MG63 (cell line): ENCODE results near the gene KLK2. TPM values are rescaled to one million over a fixed set of nuclear protein-coding genes. Genes with fewer than 3 reads are reported as not detected.
A peak's percentile ranks its signal among the peaks of the same experiment; 100 is the strongest.

ENCODE experiments used
- DNase-seq: peaks from one replicate; pipeline ENCODE4 v3.0.0-alpha.2; 2020
- H3K27me3 ChIP-seq: fragments of 250-450 bp; sonication (Bioruptor Pico); 2 replicates; pipeline ENCODE4 v1.5.1; 2020; ENCODE audit warnings: mild to moderate bottlenecking, moderate library complexity
- H3K36me3 ChIP-seq: fragments of 250-450 bp; sonication (Bioruptor Pico); 2 replicates; pipeline ENCODE4 v1.5.1; 2020; ENCODE audit warnings: mild to moderate bottlenecking, moderate library complexity
- H3K4me3 ChIP-seq: fragments of 250-450 bp; sonication (Bioruptor Pico); 2 replicates; pipeline ENCODE4 v1.5.1; 2020; ENCODE audit warnings: mild to moderate bottlenecking, moderate library complexity
- H3K9me3 ChIP-seq: fragments of 250-450 bp; sonication (Bioruptor Pico); 2 replicates; pipeline ENCODE4 v1.5.1; 2020; ENCODE audit warnings: mild to moderate bottlenecking, moderate library complexity
- total RNA-seq: library from RNA; depleted of rRNA; stranded (reverse); fragments of >200 nt; shearing (Covaris generic); gene quantifications from 2 replicates; pipeline ENCODE4 v1.2.3, GENCODE V29; 2014; ENCODE audit warnings: low replicate concordance; rRNA removed

Gene KLK2
- total RNA-seq, result not detected in 2 replicates

GRCh38 chr19:50873056-50873455 lies at the start of gene KLK2:
TSS of gene KLK2 (plus strand) at chr19:50873439. CDS start at chr19:50873474, 35 bp downstream.
- Histone ChIP-seq H3K4me3 (no peak within 1 kb of the TSS), H3K27me3 (peaks cover 79% of the 10 kb centered on the region), H3K36me3 (no peaks in the 10 kb centered on the region), H3K9me3 (no peaks in the 10 kb centered on the region)
- DNase-seq, result peak; percentile 32

GRCh38 chr19:50826492-50827240 lies 46.6 kb upstream of the KLK2 start:
- DNase-seq, result no peak
- no peaks in the 10 kb centered on the region for H3K9me3 ChIP-seq

DNA sequence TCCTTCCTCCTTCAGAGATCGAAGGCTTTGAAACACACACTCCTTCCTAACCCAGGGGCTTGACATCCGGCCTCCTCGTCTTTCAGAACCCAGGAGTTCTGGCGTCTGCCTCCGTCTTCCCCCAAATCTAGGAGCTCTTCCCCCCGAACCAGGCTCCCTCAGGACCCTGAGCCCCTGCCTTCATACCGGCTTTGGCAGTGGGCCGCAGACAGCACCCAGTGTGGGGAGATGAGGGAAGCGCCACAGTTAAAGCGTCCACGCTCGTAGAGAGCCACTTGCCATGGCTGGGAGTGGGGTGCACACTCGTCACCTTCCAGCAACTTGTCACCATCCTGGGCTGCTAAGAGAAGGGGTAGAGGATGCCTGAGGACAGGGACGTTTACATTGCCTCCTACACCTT lies 45.8 kb upstream of the KLK2 start:
- peaks cover 32% of the 10 kb centered on the region for H3K27me3 ChIP-seq
- H3K36me3 ChIP-seq, result no peaks in the 10 kb centered on the region
- no peaks in the 10 kb centered on the region for H3K9me3 ChIP-seq
- H3K4me3 ChIP-seq, result no peak overlapping the region
- no peak for DNase-seq

More at GRCh38 chr19:50826492-50827240, 46.6 kb upstream of the KLK2 start:
- Histone ChIP-seq H3K27me3 (peaks cover 38% of the 10 kb centered on the region), H3K4me3 (no peak overlapping the region), H3K36me3 (no peaks in the 10 kb centered on the region)

- Histone ChIP-seq H3K36me3 (no peaks in the 10 kb centered on the region), H3K9me3 (no peaks in the 10 kb centered on the region), H3K4me3 (no peak overlapping the region), H3K27me3 (peaks cover 23% of the 10 kb centered on the region)
- no peak for DNase-seq
Measured at GRCh38 chr19:50829801-50830200, 43.4 kb upstream of the KLK2 start.

DNA sequence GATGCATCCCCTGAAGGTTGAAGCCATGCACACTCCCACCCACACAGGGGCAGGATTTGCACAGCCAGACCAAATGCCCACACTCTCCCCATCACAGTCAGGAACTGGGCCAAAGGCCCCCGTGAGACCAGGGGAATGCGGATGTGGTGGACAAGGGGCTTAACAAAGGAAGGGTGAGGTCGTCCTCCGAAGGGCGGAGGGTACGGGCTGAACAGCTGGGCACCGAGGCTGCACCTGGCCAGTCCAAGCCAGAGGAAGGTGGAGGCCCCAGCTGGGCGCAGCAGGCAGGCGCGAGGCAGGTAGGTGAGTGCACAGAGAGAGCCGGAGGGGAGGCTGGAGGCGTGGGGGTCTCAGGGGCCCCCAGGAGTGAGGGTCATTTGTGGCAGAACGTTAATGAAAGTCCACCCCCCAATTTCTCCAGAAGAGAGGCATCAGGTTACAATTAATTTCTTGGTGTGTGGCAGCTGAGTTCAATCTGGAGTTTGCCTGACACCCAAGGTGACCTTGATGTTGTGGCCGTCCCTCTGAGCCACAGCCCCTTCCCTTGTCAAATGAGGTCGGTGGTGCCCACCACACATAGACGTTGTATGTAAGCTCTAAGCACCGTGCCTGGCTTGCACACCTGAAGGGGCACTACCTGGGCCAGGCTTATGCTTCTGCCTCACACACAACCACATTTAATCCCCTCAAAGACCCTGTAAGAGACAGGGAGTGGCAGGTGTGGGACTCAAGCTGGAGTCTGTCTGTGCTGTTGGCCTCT lies 42.8 kb upstream of the KLK2 start:
- Histone ChIP-seq H3K9me3 (no peaks in the 10 kb centered on the region), H3K27me3 (peaks cover 21% of the 10 kb centered on the region), H3K4me3 (no peak overlapping the region), H3K36me3 (no peaks in the 10 kb centered on the region)
- DNase-seq, result no peak

GRCh38 chr19:50831026-50831396 lies 42.2 kb upstream of the KLK2 start:
- Histone ChIP-seq H3K9me3 (no peaks in the 10 kb centered on the region), H3K4me3 (no peak overlapping the region), H3K36me3 (no peaks in the 10 kb centered on the region), H3K27me3 (peaks cover 21% of the 10 kb centered on the region)
- DNase-seq, result no peak

- Histone ChIP-seq H3K36me3 (no peaks in the 10 kb centered on the region), H3K9me3 (no peaks in the 10 kb centered on the region), H3K4me3 (no peak overlapping the region), H3K27me3 (peaks cover 21% of the 10 kb centered on the region)
- DNase-seq, result no peak
Measured at GRCh38 chr19:50832666-50833065, 40.6 kb upstream of the KLK2 start.

DNA sequence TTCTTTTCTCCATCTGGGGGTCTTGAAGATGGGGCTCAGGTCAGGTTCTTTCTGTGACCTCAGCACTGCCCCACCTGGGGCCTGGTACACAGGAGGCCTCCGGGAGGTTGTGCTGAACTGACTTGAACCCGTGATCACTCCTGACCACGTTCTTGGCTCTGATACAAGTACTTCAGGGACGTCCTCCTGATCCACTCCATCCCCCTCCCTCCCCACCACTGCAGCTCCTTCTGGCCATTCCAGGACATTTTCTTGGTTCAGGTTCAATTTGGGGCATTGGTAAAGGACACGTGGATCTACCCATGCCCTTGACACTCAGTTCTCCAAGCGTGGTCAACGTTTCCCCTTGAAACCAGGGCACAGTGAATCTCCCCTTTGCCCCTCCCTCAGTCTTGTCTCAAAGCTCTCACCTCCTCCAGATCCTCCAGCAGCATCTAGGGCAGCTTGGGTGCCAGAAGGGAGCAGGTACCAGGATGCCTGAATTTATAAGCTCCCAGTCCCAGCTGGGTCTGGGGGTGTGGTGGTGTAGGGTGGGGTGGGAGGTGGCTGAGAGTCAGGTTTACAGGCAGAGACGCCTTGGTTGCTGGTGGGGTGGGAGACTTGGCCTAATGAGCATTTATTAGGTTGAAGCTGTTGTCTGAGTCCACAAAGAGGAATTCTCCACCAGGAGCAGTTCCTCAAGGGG lies 40.0 kb upstream of the KLK2 start, which contains the start of gene KLK15:
TSS of gene KLK15 (minus strand) at position 458 of the 685 bp plus-strand sequence. CDS start 2,082 bp downstream, outside the sequence.
- no peak for DNase-seq
- peaks cover 15% of the 10 kb centered on the region for H3K27me3 ChIP-seq
- H3K9me3 ChIP-seq, result no peaks in the 10 kb centered on the region
- no peak within 1 kb of the TSS for H3K4me3 ChIP-seq
- H3K36me3 ChIP-seq, result no peaks in the 10 kb centered on the region

GRCh38 chr19:50833802-50834167 lies 39.5 kb upstream of the KLK2 start:
- Histone ChIP-seq H3K36me3 (no peaks in the 10 kb centered on the region), H3K4me3 (no peak overlapping the region), H3K9me3 (no peaks in the 10 kb centered on the region), H3K27me3 (peaks cover 15% of the 10 kb centered on the region)
- no peak for DNase-seq

DNA sequence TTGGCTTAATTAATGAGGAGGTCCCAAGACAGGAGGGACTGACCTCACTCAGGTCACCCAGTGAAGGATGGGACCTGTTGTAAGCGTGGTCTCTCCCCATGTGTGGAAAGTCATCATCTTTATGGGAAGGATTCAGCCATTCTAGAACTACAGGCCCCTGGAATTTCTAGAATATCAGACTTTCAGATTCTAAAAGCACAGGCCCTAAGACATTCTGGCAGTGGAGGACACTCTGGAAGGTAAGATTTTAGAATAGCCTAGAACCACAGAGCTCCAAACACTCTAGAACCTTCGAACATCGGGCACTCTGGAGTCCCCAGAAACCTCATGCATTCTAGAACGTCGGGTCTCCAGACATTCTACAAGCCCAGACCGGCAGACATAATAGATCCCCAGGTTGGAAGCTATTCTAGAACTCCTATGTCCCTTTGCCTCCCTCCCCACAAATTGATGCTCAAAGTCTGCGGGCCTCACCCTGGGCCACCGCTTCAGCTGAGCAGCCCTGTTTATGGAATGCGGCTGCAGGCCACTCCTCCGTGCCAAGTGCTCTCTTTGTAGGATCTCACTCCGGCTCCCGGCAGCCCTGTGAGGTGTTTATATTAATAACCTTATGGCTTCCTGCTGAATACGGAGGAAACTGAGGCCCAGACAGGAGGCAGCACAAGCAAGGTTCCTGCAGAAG lies 38.0 kb upstream of the KLK2 start:
- DNase-seq, result no peak
- no peaks in the 10 kb centered on the region for H3K36me3 ChIP-seq
- H3K4me3 ChIP-seq, result peak overlapping the region; percentile 34
- H3K27me3 ChIP-seq, result peaks cover 17% of the 10 kb centered on the region
- H3K9me3 ChIP-seq, result no peaks in the 10 kb centered on the region

DNA sequence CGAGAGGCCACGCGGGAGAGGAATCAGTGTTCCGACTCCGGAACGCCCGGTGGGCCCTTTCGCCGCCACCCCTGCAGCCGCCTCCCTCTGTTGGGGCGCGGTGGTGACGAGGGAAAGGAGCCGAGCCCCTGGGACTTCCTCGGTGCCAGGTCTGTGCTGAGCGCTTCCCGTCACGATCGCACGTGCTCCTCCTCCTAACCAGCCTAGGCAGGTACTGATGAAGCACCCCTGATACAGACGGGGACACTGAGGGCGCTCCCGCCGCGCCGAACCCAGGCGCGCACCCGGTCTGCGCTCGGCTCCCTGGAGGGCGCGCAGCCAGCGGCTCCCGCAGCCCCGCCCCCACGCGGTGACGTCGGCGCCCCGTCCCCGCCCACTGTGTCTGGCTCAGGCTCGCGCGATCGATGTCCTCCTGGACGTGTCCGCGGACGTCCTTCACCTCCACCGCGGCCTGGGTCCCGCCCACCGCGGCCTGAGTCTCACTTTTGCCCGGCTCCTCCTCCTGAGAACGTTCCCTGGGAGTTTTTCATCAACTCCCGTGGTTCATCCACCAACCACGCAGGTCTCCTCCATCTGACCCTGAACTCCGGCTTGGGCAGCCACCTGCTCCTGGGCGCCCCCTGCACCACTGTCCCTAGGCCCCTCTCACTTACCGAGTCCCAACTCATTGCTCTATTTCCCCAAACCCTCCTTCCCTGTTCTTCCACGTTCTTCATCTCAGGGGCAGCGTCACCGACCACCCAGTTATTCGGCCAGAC lies 37.3 kb upstream of the KLK2 start:
- peak; percentile 46 for DNase-seq
- Histone ChIP-seq H3K36me3 (no peaks in the 10 kb centered on the region), H3K9me3 (no peaks in the 10 kb centered on the region), H3K4me3 (peak overlapping the region; percentile 34), H3K27me3 (peaks cover 18% of the 10 kb centered on the region)

DNA sequence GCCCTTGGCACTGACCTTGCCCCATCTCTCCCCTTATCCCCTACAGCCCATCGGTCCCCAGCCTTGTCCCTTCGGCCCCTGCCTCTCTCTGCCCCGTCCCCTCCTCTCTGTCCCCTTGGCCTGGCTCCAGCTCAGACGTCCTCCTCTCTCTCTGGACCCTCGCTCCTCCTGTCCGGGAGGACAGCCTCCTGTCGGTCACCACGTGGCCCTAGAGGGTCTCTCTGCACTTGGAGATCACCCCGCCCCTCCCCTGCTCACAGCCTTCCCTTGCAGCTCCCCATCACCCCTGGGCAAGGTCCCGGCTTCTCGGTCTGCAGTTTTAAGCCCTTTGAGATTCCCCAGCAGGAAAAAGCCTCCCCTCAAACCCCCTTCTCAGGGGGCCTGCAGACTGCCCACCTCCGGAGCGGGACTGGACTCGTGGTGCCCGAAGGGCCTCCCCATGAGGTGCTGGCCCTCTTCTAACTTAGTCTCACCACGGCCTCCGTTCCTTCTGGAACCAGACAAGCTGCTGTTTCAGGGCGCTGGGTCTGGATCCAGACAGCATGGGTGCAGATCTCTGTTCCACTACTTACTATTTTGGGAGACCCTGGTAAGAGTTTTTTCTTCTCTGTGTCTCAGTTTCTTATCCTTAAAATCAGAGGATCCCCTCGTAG lies 36.6 kb upstream of the KLK2 start:
- H3K9me3 ChIP-seq, result no peaks in the 10 kb centered on the region
- H3K4me3 ChIP-seq, result no peak overlapping the region
- no peaks in the 10 kb centered on the region for H3K36me3 ChIP-seq
- peaks cover 22% of the 10 kb centered on the region for H3K27me3 ChIP-seq
- DNase-seq, result no peak

- no peak for DNase-seq
- Histone ChIP-seq H3K4me3 (no peak overlapping the region), H3K9me3 (no peaks in the 10 kb centered on the region), H3K36me3 (no peaks in the 10 kb centered on the region), H3K27me3 (peaks cover 28% of the 10 kb centered on the region)
Measured at GRCh38 chr19:50837300-50837699, 35.9 kb upstream of the KLK2 start.

GRCh38 chr19:50838239-50838638 lies 35.0 kb upstream of the KLK2 start:
- H3K27me3 ChIP-seq, result peaks cover 36% of the 10 kb centered on the region
- no peak for DNase-seq

More at GRCh38 chr19:50838239-50838638, 35.0 kb upstream of the KLK2 start:
- H3K36me3 ChIP-seq, result no peaks in the 10 kb centered on the region
- H3K9me3 ChIP-seq, result no peaks in the 10 kb centered on the region; the same call in 1 of the 2 replicates
- no peak overlapping the region for H3K4me3 ChIP-seq
